Fibroblast of lung (primary cell): ENCODE data around the gene GUCY1A2. TPM values are rescaled to one million over a fixed set of nuclear protein-coding genes. Genes with fewer than 3 reads are reported as not detected.

Experiments
- DNase-seq, 2 donors: peaks; one replicate each; pipeline versions ENCODE4 v3.0.0 to v3.0.0-alpha.2; 2010; ENCODE audit warnings: low read depth in 2 of 2
- H2AFZ ChIP-seq: 2 replicates; pipeline ENCODE4 v1.5.1; 2012; ENCODE audit warnings: low read length, control low read depth, inconsistent platforms
- H3K27ac ChIP-seq: 2 replicates; pipeline ENCODE4 v1.5.1; 2011; ENCODE audit warnings: low read length, control low read depth; ENCODE audit not compliant: insufficient read depth
- H3K27me3 ChIP-seq: 2 replicates; pipeline ENCODE4 v1.5.1; 2011; ENCODE audit warnings: mild to moderate bottlenecking, low read length; ENCODE audit not compliant: control insufficient read depth, insufficient read depth
- H3K36me3 ChIP-seq: 2 replicates; pipeline ENCODE4 v1.5.1; 2011; ENCODE audit warnings: low read length; ENCODE audit not compliant: control insufficient read depth, insufficient read depth
- H3K4me1 ChIP-seq: 2 replicates; pipeline ENCODE4 v1.5.1; 2011; ENCODE audit warnings: low read length; ENCODE audit not compliant: control insufficient read depth, insufficient read depth; ENCODE audit errors: extremely low read depth
- H3K4me2 ChIP-seq: 2 replicates; pipeline ENCODE4 v1.5.1; 2011; ENCODE audit warnings: low read length, control low read depth; ENCODE audit not compliant: insufficient read depth; ENCODE audit errors: extremely low read depth
- H3K4me3 ChIP-seq, 4 experiments: fragments of 200-600 bp in 1 of 4; sonication (generic) in 1 of 4; replicated peaks in 1 of 4; 2 replicates each; pipeline ENCODE4 v1.5.1; 2011 to 2016; ENCODE audit warnings: low read length in 4 of 4, low read depth in 3 of 4, mild to moderate bottlenecking in 3 of 4, control low read depth in 2 of 4, inconsistent platforms in 1 of 4, mixed read lengths in 1 of 4; ENCODE audit not compliant: insufficient read depth in 1 of 4; ENCODE audit errors: control extremely low read depth in 1 of 4
- H3K79me2 ChIP-seq: 2 replicates; pipeline ENCODE4 v1.5.1; 2012; ENCODE audit warnings: mild to moderate bottlenecking, low read length, inconsistent platforms; ENCODE audit not compliant: control insufficient read depth, insufficient read depth
- H3K9ac ChIP-seq: 2 replicates; pipeline ENCODE4 v1.5.1; 2011; ENCODE audit warnings: mild to moderate bottlenecking, low read length, control low read depth; ENCODE audit not compliant: insufficient read depth
- H3K9me3 ChIP-seq: 2 replicates; pipeline ENCODE4 v1.5.1; 2012; ENCODE audit warnings: low read depth, low read length; ENCODE audit not compliant: control insufficient read depth, insufficient read depth
- H4K20me1 ChIP-seq: 2 replicates; pipeline ENCODE4 v1.5.1; 2011; ENCODE audit warnings: low read length; ENCODE audit not compliant: control insufficient read depth, insufficient read depth; ENCODE audit errors: extremely low read depth
- CTCF ChIP-seq, 2 donors: IDR thresholded peaks in 1 of 2; conservative IDR thresholded peaks in 1 of 2; 1 replicate in 1 of 2; 2 replicates in 1 of 2; pipeline ENCODE4 v1.5.1; 2011 to 2012; ENCODE audit warnings: low read length in 2 of 2, control low read depth in 1 of 2, inconsistent platforms in 1 of 2, low read depth in 1 of 2, mild to moderate bottlenecking in 1 of 2
- EZH2 ChIP-seq: IDR thresholded peaks from 2 replicates; pipeline ENCODE4 v1.5.1; 2012; ENCODE audit warnings: low read length, control low read depth, mild to moderate bottlenecking; ENCODE audit errors: missing control alignments
- polyA plus RNA-seq, 2 donors: library from polyadenylated mRNA; depleted of rRNA in 1 of 2; stranded (reverse) in 1 of 2; unstranded in 1 of 2; fragments of >200 nt; gene quantifications; 2 replicates each; pipeline ENCODE4 v1.2.1, GENCODE V29; 2011 to 2012; ENCODE audit warnings: missing spikeins in 1 of 2
- total RNA-seq: library from RNA; depleted of rRNA; stranded (reverse); fragments of >200 nt; gene quantifications from 2 replicates; pipeline ENCODE4 v1.2.1, GENCODE V29; 2014

GUCY1A2 gene
- total and polyA plus RNA-seq, 2 donors (not counting 1 experiment from before 2014, with no cell fraction given): 0.50 to 1.4 TPM

GRCh38 chr11:106853850-106854401 lies 164.3 kb downstream of the GUCY1A2 start:
- H4K20me1 ChIP-seq: no peaks in the 10 kb centered on the region
- TF ChIP-seq CTCF (conservative IDR thresholded peaks at IDR 0.05 in 1 of 2, IDR thresholded peaks at IDR 0.05 in 1 of 2; ENCODE audit: low read depth in 1 of 2, low read length in 2 of 2) (no peak), EZH2 (no peak)
- no peaks in the 10 kb centered on the region for H3K4me1 ChIP-seq
- no peaks in the 10 kb centered on the region for H3K27me3 ChIP-seq
- H3K36me3 ChIP-seq: no peaks in the 10 kb centered on the region
- H3K9me3 ChIP-seq: no peaks in the 10 kb centered on the region
- H3K27ac ChIP-seq: no peak overlapping the region
- H2AFZ ChIP-seq: no peak overlapping the region
- DNase-seq: no peak
- H3K4me2 ChIP-seq: no peak overlapping the region
- no peak overlapping the region for H3K4me3 ChIP-seq
- no peak overlapping the region for H3K9ac ChIP-seq
- H3K79me2 ChIP-seq: no peaks in the 10 kb centered on the region

GRCh38 chr11:106852779-106853178 lies 165.5 kb downstream of the GUCY1A2 start:
- TF ChIP-seq CTCF (conservative IDR thresholded peaks at IDR 0.05 in 1 of 2, IDR thresholded peaks at IDR 0.05 in 1 of 2; ENCODE audit: low read depth in 1 of 2, low read length in 2 of 2) (no peak), EZH2 (no peak)
- Histone ChIP-seq H4K20me1 (no peaks in the 10 kb centered on the region), H3K79me2 (no peaks in the 10 kb centered on the region), H3K9me3 (no peaks in the 10 kb centered on the region), H3K4me1 (no peaks in the 10 kb centered on the region), H3K9ac (no peak overlapping the region), H3K36me3 (no peaks in the 10 kb centered on the region), H3K4me2 (no peak overlapping the region), H2AFZ (no peak overlapping the region), H3K4me3 (no peak overlapping the region), H3K27me3 (no peaks in the 10 kb centered on the region), H3K27ac (no peak overlapping the region)
- DNase-seq: no peak

GRCh38 chr11:106848526-106848925 lies 169.8 kb downstream of the GUCY1A2 start:
- H3K4me2 ChIP-seq: no peak overlapping the region
- no peak overlapping the region for H3K9ac ChIP-seq
- H3K4me1 ChIP-seq: no peaks in the 10 kb centered on the region
- no peaks in the 10 kb centered on the region for H3K27me3 ChIP-seq
- no peak overlapping the region for H2AFZ ChIP-seq
- H3K4me3 ChIP-seq: no peak overlapping the region
- H3K36me3 ChIP-seq: no peaks in the 10 kb centered on the region
- no peaks in the 10 kb centered on the region for H3K79me2 ChIP-seq
- no peak for TF ChIP-seq EZH2
- no peaks in the 10 kb centered on the region for H4K20me1 ChIP-seq
- H3K27ac ChIP-seq: no peak overlapping the region
- DNase-seq: no peak
- no peaks in the 10 kb centered on the region for H3K9me3 ChIP-seq
